ENCODE measurements around the gene COQ8A. TPM values are rescaled to one million over a fixed set of nuclear protein-coding genes. Genes with fewer than 3 reads are reported as not detected.

Gene COQ8A
- total and polyA plus RNA-seq, 12 donors, result 30.1 to 990 (median 405) TPM

- Histone ChIP-seq H3K4me1 (replicated peaks in 1 of 2) (peaks cover 4 to 26% of the 10 kb centered on the region in 2 donors), H3K27ac (peak overlapping the region in 1 of 5 donors; percentile 17), H3K9me3 (replicated peaks in 1 of 3) (no peaks in the 10 kb centered on the region), H3K27me3 (no peaks in the 10 kb centered on the region), H3K36me3 (replicated peaks in 1 of 2) (peaks cover 0 to 38% of the 10 kb centered on the region in 2 donors), H3K4me3 (no peak overlapping the region)
- WGBS, 4 donors, result 90 to 98% (median 96%) methylated on average over 3 to 13 of the region's 13 CpGs
- DNase-seq, result no peak
- TF ChIP-seq, protein P1, sequence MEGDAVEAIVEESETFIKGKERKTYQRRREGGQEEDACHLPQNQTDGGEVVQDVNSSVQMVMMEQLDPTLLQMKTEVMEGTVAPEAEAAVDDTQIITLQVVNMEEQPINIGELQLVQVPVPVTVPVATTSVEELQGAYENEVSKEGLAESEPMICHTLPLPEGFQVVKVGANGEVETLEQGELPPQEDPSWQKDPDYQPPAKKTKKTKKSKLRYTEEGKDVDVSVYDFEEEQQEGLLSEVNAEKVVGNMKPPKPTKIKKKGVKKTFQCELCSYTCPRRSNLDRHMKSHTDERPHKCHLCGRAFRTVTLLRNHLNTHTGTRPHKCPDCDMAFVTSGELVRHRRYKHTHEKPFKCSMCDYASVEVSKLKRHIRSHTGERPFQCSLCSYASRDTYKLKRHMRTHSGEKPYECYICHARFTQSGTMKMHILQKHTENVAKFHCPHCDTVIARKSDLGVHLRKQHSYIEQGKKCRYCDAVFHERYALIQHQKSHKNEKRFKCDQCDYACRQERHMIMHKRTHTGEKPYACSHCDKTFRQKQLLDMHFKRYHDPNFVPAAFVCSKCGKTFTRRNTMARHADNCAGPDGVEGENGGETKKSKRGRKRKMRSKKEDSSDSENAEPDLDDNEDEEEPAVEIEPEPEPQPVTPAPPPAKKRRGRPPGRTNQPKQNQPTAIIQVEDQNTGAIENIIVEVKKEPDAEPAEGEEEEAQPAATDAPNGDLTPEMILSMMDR (IDR thresholded peaks at IDR 0.05), result no peak
- no peak for TF ChIP-seq POLR2A (IDR thresholded peaks at IDR 0.05)
- intact Hi-C loops (cut with DNase I), result no loop called here
Observed at GRCh38 chr1:226960944-226961765, 21.1 kb downstream of the COQ8A start.

DNA sequence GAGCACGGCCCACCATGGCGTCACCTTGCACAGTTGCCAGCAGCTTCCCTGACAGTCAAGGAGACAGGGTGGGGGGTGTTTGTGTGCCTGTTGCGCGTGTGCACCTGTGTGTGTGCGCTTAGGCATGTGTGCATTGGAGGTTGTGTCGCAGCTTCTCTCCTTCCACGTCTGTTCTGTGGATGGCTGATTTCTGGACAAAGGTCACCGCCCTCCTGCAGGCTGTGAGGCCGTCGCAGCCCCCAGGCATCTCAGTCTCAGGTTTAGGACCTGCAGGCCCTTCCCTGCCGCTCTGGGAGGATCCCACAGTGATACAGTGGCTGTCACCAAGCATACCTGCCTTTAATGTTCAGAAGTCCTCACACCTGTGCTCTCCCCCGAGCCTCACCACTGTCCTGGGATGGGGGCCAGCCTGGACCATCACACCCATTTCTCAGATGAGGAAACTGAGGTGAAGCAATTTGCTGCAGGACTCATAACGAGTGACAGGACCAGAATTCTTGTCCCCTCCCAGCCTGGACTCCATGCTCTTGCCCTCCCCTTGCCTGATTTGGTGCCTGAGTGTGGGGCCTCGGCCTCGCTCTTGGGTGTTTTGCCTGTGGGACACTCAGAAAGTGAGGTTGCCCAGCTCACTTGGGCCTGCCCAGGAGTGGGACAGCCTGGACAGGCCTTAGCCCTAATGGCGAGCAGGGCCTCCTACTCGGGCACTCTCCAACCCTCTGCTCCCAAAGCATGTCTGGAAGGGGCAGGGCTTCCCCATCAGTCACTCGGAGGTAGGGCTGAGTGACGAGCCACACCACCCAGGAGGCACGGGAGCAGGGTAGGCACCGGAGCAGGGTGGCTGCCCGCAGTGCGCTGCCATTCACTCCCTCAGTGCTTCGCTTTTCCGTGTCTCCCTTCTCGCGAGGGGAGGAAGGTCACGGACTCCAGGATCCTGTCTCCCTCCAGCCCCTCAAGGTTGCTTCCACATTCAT is 22.6 kb downstream of the COQ8A start:
- Histone ChIP-seq H3K9me3 (replicated peaks in 1 of 3) (no peaks in the 10 kb centered on the region), H3K4me3 (no peak overlapping the region), H3K27me3 (no peaks in the 10 kb centered on the region), H3K27ac (peak overlapping the region in 2 of 5 donors; percentile 7 to 42), H3K36me3 (replicated peaks in 1 of 2) (peaks cover 0 to 44% of the 10 kb centered on the region in 2 donors), H3K4me1 (replicated peaks in 1 of 2) (peaks cover 4 to 28% of the 10 kb centered on the region in 2 donors)
- TF ChIP-seq POLR2A (IDR thresholded peaks at IDR 0.05), result no peak
- DNase-seq, result peak in 1 of 7 donors; percentile 27
- WGBS, 4 donors, result 76 to 86% (median 81%) methylated on average over 5 to 28 of the region's 28 CpGs
- intact Hi-C loops (cut with DNase I), result no loop called here

DNA sequence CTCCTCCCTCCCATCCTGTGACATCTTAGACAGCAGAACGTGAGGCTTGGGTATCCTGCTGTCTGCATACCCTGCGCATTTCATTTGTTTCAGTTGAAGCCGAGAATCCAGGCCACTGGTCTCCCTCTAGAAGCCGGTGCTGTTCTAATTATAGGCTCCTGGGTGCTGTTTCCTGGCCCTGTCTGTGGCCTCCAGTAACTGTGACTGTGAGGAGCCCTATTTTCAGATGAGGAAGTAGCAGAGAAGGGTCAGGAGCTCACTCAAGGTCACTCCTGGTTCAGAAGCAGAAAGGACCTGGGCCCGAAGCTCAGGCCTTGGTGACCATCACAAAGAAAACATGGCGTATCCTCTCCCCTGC is 24.0 kb downstream of the COQ8A start:
- no peaks in the 10 kb centered on the region for H3K27me3 ChIP-seq
- peaks cover 4 to 28% of the 10 kb centered on the region in 2 donors for H3K4me1 ChIP-seq (replicated peaks in 1 of 2)
- H3K36me3 ChIP-seq (replicated peaks in 1 of 2), result peaks cover 0 to 49% of the 10 kb centered on the region in 2 donors
- no peak overlapping the region for H3K4me3 ChIP-seq
- peak in 2 of 7 donors; percentile 30 to 35 for DNase-seq
- peak overlapping the region in 3 of 5 donors; percentile 38 to 52 (median 47) for H3K27ac ChIP-seq
- 41 to 49% (median 48%) methylated on average over 4 to 6 of the region's 6 CpGs for WGBS, 4 donors
- intact Hi-C loops (cut with DNase I), result no loop called here
- no peaks in the 10 kb centered on the region for H3K9me3 ChIP-seq (replicated peaks in 1 of 3)
- TF ChIP-seq POLR2A (IDR thresholded peaks at IDR 0.05), result no peak
- TF ChIP-seq, protein P1 (IDR thresholded peaks at IDR 0.05), result no peak

DNA sequence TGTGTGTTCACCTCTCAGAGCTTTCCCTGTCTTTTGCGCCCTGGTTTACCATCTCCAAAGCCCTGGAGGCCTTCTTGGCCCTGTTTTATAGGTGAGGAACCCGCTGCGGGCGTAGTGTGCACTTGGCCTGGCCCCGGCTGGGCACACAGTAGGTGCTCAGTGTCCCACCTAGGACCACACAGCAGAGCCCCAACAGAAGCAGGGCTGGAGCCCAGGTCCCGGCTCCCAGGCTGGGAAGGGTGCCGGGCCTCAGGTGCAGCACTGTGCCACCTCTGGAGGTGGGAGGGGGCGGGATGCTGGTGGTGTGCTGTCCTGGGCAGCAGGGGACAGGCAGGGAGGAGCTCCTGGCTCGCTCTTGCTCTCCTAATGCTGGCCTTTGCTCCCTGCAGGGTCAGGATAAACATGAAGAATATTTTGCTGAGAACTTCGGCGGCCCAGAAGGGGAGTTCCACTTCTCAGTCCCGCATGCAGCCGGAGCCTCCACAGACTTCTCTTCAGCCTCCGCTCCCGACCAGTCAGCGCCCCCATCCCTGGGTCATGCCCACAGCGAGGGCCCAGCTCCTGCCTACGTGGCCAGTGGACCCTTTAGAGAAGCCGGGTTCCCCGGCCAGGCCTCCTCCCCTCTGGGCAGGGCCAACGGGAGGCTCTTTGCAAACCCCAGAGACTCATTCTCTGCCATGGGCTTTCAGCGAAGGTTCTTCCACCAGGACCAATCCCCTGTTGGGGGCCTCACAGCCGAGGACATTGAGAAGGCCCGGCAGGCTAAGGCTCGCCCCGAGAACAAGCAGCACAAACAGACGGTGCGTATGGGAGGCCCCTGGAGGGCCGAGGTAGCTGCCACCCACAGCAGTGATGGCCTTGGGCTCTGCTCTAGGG is 24.8 kb downstream of the COQ8A start:
- Histone ChIP-seq H3K36me3 (replicated peaks in 1 of 2) (peaks cover 0 to 51% of the 10 kb centered on the region in 2 donors), H3K27ac (peak overlapping the region in 3 of 5 donors; percentile 26 to 52 (median 47)), H3K9me3 (replicated peaks in 1 of 3) (no peaks in the 10 kb centered on the region), H3K4me1 (replicated peaks in 1 of 2) (peaks cover 4 to 24% of the 10 kb centered on the region in 2 donors), H3K4me3 (no peak overlapping the region), H3K27me3 (no peaks in the 10 kb centered on the region)
- DNase-seq, result peak in 1 of 7 donors; percentile 16
- 91 to 97% (median 93%) methylated on average over 15 to 29 of the region's 29 CpGs for WGBS, 4 donors
- intact Hi-C loops (cut with DNase I), result no loop called here
- TF ChIP-seq, protein P1 (IDR thresholded peaks at IDR 0.05), result no peak
- no peak for TF ChIP-seq POLR2A (IDR thresholded peaks at IDR 0.05)

Measured in adrenal gland (tissue), 12 donors.